Middle frontal gyrus (tissue), 1 donor: ENCODE data around the gene MFAP2.

Experiments used
- DNase-seq: peaks from one replicate; pipeline ENCODE4 v3.0.0-alpha.2; 2015; ENCODE audit warnings: low spot score; ENCODE audit errors: extremely low spot score

Gene MFAP2

GRCh38 chr1:16980473-16981268 is at the start of gene MFAP2:
TSS of gene MFAP2 (minus strand) at chr1:16980620. CDS start at chr1:16978273, 2,347 bp downstream.
- DNase-seq: no peak

- DNase-seq: no peak
Observed at GRCh38 chr1:17030206-17030605, 49.8 kb upstream of the MFAP2 start.

GRCh38 chr1:17028662-17029188 is 48.3 kb upstream of the MFAP2 start:
- DNase-seq: no peak

- DNase-seq: no peak
Observed at GRCh38 chr1:17027900-17028299, 47.5 kb upstream of the MFAP2 start.

GRCh38 chr1:17027403-17027802 is 47.0 kb upstream of the MFAP2 start:
- DNase-seq: no peak

GRCh38 chr1:17024721-17025120 is 44.3 kb upstream of the MFAP2 start:
- no peak for DNase-seq

GRCh38 chr1:17023573-17023972 is 43.2 kb upstream of the MFAP2 start:
- DNase-seq: no peak

- no peak for DNase-seq
Observed at GRCh38 chr1:17023102-17023501, 42.7 kb upstream of the MFAP2 start.

GRCh38 chr1:17021896-17022295 is 41.5 kb upstream of the MFAP2 start:
- no peak for DNase-seq

- no peak for DNase-seq
Observed at GRCh38 chr1:17020502-17020901, 40.1 kb upstream of the MFAP2 start.

GRCh38 chr1:17018849-17019248 is 38.4 kb upstream of the MFAP2 start:
- DNase-seq: no peak

- no peak for DNase-seq
Observed at GRCh38 chr1:17017435-17017834, 37.0 kb upstream of the MFAP2 start.

GRCh38 chr1:17016317-17016661 is 35.9 kb upstream of the MFAP2 start:
- no peak for DNase-seq

- DNase-seq: no peak
Observed at GRCh38 chr1:17014671-17015567, 34.5 kb upstream of the MFAP2 start.

- no peak for DNase-seq
Observed at GRCh38 chr1:17013491-17014320, 33.3 kb upstream of the MFAP2 start.

- no peak for DNase-seq
Observed at GRCh38 chr1:17012775-17013490, 32.5 kb upstream of the MFAP2 start.

GRCh38 chr1:17011439-17012307 is 31.3 kb upstream of the MFAP2 start, which contains the start of gene ATP13A2:
TSS of gene ATP13A2 (minus strand) at chr1:17011928. CDS start at chr1:17011738, 190 bp downstream.
- peak; percentile 84 for DNase-seq

- no peak for DNase-seq
Observed at GRCh38 chr1:17011092-17011438, 30.6 kb upstream of the MFAP2 start.

- no peak for DNase-seq
Observed at GRCh38 chr1:17009706-17010105, 29.3 kb upstream of the MFAP2 start.
